ENCODE results near the gene CALB2. TPM values are rescaled to one million over a fixed set of nuclear protein-coding genes. Genes with fewer than 3 reads are reported as not detected.

CALB2 gene
- total and polyA plus RNA-seq, 7 donors = 1.2 to 8.2 (median 5.2) TPM; not detected in 1

DNA sequence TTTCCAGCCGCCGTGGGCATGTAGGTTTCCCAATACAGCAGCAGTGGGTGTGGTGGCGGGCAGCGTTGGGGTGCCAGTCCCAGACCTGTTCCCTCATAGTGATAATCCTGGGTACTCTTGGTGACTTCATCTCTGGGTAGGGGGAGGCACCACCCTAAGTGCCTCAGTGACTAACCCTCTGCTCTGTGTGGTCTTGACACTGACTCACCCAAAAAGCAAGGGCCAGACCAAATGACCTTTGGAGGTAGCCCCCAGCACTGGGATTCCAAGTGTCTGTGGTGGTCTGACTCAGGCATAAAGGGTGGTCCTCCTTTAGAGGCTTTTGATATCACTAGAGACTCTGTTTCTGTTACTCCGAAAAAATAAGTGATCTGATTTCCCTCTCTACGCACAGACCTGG lies 908 bp downstream of the CALB2 start:
- peaks cover 0 to 31% (median 23%) of the 10 kb centered on the region in 3 donors for H3K27me3 ChIP-seq
- H3K27ac ChIP-seq = no peak overlapping the region
- DNase-seq = no peak
- WGBS, 2 donors = 89 to 91% methylated on average over 6 of the region's 6 CpGs
- H3K9me3 ChIP-seq = no peaks in the 10 kb centered on the region
- intact Hi-C loops (cut with DNase I) = loop anchor here (10.0 kb wide), 1 partner anchor 145 kb away; no protein-coding TSS in a partner anchor
- no peaks in the 10 kb centered on the region for H3K36me3 ChIP-seq
- H3K4me3 ChIP-seq = no peak overlapping the region
- H3K4me1 ChIP-seq = peaks cover 0 to 14% (median 12%) of the 10 kb centered on the region in 4 donors
- TF ChIP-seq POLR2A (IDR thresholded peaks at IDR 0.05) (no peak), POLR2AphosphoS5 (IDR thresholded peaks at IDR 0.05) (no peak), CTCF (IDR thresholded peaks at IDR 0.05) (no peak), EP300 (IDR thresholded peaks at IDR 0.05) (no peak)

DNA sequence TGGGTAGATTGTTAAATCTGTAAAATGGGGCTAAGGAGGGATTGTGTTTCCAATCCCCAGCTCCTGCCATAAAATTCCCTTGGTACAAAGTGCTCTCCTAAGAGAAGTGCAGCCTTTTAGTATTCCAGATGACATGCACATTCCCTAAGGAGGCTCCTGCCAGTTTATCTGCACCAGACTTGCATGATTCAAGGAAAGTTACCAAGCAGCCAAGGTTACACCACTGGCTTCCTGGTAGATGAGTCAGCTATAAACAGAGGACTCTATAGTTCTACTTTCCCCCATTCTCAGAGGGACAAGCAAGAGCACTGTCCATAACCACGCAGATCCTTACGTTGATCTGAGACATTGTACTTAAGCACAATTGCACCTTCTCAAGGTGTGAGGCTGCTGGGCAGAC lies 1.9 kb downstream of the CALB2 start:
- 63 to 74% methylated on average over 2 of the region's 2 CpGs for WGBS, 2 donors
- DNase-seq = no peak
- no peaks in the 10 kb centered on the region for H3K36me3 ChIP-seq
- no peak for TF ChIP-seq POLR2AphosphoS5 (IDR thresholded peaks at IDR 0.05)
- TF ChIP-seq CTCF (IDR thresholded peaks at IDR 0.05) = no peak
- no peak for TF ChIP-seq EP300 (IDR thresholded peaks at IDR 0.05)
- intact Hi-C loops (cut with DNase I) = no loop called here
- peaks cover 0 to 31% (median 23%) of the 10 kb centered on the region in 3 donors for H3K27me3 ChIP-seq
- peaks cover 0 to 14% (median 12%) of the 10 kb centered on the region in 4 donors for H3K4me1 ChIP-seq
- no peak overlapping the region for H3K27ac ChIP-seq
- H3K4me3 ChIP-seq = no peak overlapping the region
- no peaks in the 10 kb centered on the region for H3K9me3 ChIP-seq

- Histone ChIP-seq H3K4me1 (no peaks in the 10 kb centered on the region), H3K9me3 (no peaks in the 10 kb centered on the region), H3K36me3 (no peaks in the 10 kb centered on the region), H3K27me3 (peaks cover 0 to 29% (median 8%) of the 10 kb centered on the region in 3 donors), H3K4me3 (no peak overlapping the region), H3K27ac (no peak overlapping the region)
- no peak for TF ChIP-seq POLR2AphosphoS5 (IDR thresholded peaks at IDR 0.05)
- TF ChIP-seq EP300 (IDR thresholded peaks at IDR 0.05) = no peak
- TF ChIP-seq POLR2A (IDR thresholded peaks at IDR 0.05) = no peak
- WGBS, 2 donors = 65 to 71% methylated on average over 9 of the region's 9 CpGs
- DNase-seq = no peak
- intact Hi-C loops (cut with DNase I) = no loop called here
These were observed 5.7 kb downstream of the CALB2 start for GRCh38 chr16:71364133-71364681.

DNA sequence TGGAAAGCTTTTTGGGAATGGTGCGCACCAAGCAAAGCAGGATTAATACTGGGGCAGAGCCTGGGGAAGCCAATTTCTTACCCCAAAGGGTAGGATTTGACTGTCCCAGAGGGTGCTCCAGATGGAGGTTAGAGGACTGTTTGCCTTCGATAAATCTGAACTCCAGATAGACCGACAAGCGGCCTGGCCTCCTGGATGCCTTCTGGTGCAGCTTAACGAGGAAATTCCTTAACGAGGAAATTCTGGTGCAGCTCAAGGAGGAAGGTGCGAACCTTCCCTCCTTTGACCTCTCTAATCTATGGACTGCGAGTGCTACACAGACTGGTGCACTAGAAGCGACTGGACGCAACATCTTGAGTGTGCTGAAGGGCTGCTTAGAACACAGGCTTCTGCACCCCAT lies 6.5 kb downstream of the CALB2 start:
- WGBS, 2 donors = 77 to 81% methylated on average over 10 of the region's 10 CpGs
- Histone ChIP-seq H3K4me3 (no peak overlapping the region), H3K27me3 (peaks cover 0 to 24% (median 0%) of the 10 kb centered on the region in 3 donors), H3K4me1 (no peaks in the 10 kb centered on the region), H3K27ac (no peak overlapping the region), H3K9me3 (no peaks in the 10 kb centered on the region), H3K36me3 (no peaks in the 10 kb centered on the region)
- DNase-seq = no peak
- TF ChIP-seq EP300 (IDR thresholded peaks at IDR 0.05) (no peak), POLR2AphosphoS5 (IDR thresholded peaks at IDR 0.05) (no peak), POLR2A (IDR thresholded peaks at IDR 0.05) (no peak), CTCF (IDR thresholded peaks at IDR 0.05) (no peak)
- intact Hi-C loops (cut with DNase I) = no loop called here

GRCh38 chr16:71367241-71367976 lies 8.9 kb downstream of the CALB2 start:
- intact Hi-C loops (cut with DNase I) = no loop called here
- H3K4me3 ChIP-seq = no peak overlapping the region
- WGBS, 2 donors = 56 to 59% methylated on average over 12 of the region's 12 CpGs
- DNase-seq = no peak
- TF ChIP-seq POLR2AphosphoS5 (IDR thresholded peaks at IDR 0.05) (no peak), POLR2A (IDR thresholded peaks at IDR 0.05) (no peak), CTCF (IDR thresholded peaks at IDR 0.05) (no peak), EP300 (IDR thresholded peaks at IDR 0.05) (no peak)
- H3K36me3 ChIP-seq = no peaks in the 10 kb centered on the region
- no peaks in the 10 kb centered on the region for H3K4me1 ChIP-seq
- H3K27me3 ChIP-seq = peaks cover 0 to 37% (median 0%) of the 10 kb centered on the region in 3 donors
- H3K27ac ChIP-seq = no peak overlapping the region
- no peaks in the 10 kb centered on the region for H3K9me3 ChIP-seq

All from sigmoid colon (tissue), 7 donors.